Ovary (tissue), 3 donors: ENCODE results near the gene TMEM198.

Experiments
- POLR2A ChIP-seq: fragments of 450-650 bp; IDR thresholded peaks from one replicate; pipeline ENCODE4 v1.6.1; 2017; ENCODE audit warnings: antibody characterized with exemption, mild to moderate bottlenecking, moderate library complexity
- TF ChIP-seq, protein P1 (sequence below), 3 donors: fragments of 450-650 bp in 2 of 3; fragments of 200-600 bp in 1 of 3; IDR thresholded peaks; one replicate each; pipeline versions ENCODE4 v1.5.1 to v1.8.0; 2016 to 2022; ENCODE audit warnings: antibody characterized with exemption in 3 of 3, mild to moderate bottlenecking in 1 of 3
- donor health status: DM: no; HTN: no; CAD: no.

DNA sequence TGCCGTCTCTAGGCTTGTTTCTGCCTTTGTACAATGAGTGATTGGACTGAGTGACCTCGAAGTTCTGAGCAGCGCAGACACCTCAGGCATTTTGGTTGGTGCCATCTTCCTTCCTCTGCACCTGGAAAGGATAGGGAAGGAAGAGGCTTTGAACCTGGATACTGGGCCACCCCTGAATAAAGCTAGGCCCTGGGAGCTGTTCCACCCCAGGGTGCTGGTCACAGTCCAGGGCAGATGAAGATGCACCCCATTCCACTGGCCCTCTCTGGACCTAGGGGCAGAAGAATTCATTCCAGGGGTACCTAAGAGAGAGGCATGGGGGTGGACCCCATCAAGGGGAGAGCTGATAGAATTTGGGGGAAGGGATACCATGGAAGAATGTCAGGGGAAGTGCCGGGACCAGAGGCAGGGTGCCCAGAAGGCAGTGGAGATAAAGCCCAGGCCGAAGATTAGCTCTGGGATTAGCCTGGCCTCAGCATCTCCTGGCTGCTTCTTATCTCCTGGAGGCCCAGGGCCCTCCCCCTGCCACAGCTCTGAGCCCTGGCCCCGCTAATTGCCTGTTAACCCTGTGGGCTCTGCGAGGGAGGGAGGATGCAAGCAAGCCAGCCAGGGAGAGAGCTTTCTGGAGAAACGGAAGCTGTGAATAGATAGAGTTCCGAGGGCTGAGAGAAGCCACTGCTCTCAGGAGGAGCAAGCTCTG is 18.1 kb upstream of the TMEM198 start:
- TF ChIP-seq, protein P1, sequence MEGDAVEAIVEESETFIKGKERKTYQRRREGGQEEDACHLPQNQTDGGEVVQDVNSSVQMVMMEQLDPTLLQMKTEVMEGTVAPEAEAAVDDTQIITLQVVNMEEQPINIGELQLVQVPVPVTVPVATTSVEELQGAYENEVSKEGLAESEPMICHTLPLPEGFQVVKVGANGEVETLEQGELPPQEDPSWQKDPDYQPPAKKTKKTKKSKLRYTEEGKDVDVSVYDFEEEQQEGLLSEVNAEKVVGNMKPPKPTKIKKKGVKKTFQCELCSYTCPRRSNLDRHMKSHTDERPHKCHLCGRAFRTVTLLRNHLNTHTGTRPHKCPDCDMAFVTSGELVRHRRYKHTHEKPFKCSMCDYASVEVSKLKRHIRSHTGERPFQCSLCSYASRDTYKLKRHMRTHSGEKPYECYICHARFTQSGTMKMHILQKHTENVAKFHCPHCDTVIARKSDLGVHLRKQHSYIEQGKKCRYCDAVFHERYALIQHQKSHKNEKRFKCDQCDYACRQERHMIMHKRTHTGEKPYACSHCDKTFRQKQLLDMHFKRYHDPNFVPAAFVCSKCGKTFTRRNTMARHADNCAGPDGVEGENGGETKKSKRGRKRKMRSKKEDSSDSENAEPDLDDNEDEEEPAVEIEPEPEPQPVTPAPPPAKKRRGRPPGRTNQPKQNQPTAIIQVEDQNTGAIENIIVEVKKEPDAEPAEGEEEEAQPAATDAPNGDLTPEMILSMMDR (IDR thresholded peaks at IDR 0.05), result no peak
- no peak for TF ChIP-seq POLR2A
